H7 (cell line): ENCODE results near the gene PRKCA. TPM values are rescaled to one million over a fixed set of nuclear protein-coding genes. Genes with fewer than 3 reads are reported as not detected.
"Not testable (repeated sequence)": the region's sequence is repeated elsewhere in the genome, so short reads cannot be mapped to it uniquely, and the experiment has no call there.

ENCODE experiments used
- DNase-seq: peaks from one replicate; pipeline ENCODE4 v3.0.0; 2012
- H3K27me3 ChIP-seq: 2 replicates; pipeline ENCODE4 v1.6.0; 2011; ENCODE audit warnings: mild to moderate bottlenecking, low read length; ENCODE audit not compliant: control insufficient read depth, insufficient read depth
- H3K36me3 ChIP-seq: replicated peaks from 2 replicates; pipeline ENCODE4 v1.5.1; 2011; ENCODE audit warnings: low read length; ENCODE audit not compliant: control insufficient read depth, insufficient read depth
- H3K4me3 ChIP-seq: 2 replicates; pipeline ENCODE4 v1.5.1; 2011; ENCODE audit warnings: low read depth, mild to moderate bottlenecking, control low read depth, low read length, moderate library complexity; ENCODE audit not compliant: insufficient read depth
- total RNA-seq: library from RNA; depleted of rRNA; stranded (reverse); fragments of >200 nt; shearing (Covaris generic); gene quantifications from 2 replicates; pipeline ENCODE4 v1.2.3, GENCODE V29; 2014

PRKCA gene
- total RNA-seq, 1 experiment from 2014 or later, result 10.0 TPM

- H3K36me3 ChIP-seq, H3K4me3 ChIP-seq, H3K27me3 ChIP-seq, DNase-seq: not testable (repeated sequence)
Observed at GRCh38 chr17:66345949-66346638, 43.7 kb downstream of the PRKCA start.

GRCh38 chr17:66347661-66348514 is 45.5 kb downstream of the PRKCA start:
- Histone ChIP-seq H3K27me3 (no peaks in the 10 kb centered on the region), H3K4me3 (no peak overlapping the region), H3K36me3 (no peaks in the 10 kb centered on the region)
- no peak for DNase-seq

GRCh38 chr17:66348584-66349165 is 46.3 kb downstream of the PRKCA start:
- H3K27me3 ChIP-seq, result no peaks in the 10 kb centered on the region
- H3K4me3 ChIP-seq, result no peak overlapping the region
- no peak for DNase-seq
- no peaks in the 10 kb centered on the region for H3K36me3 ChIP-seq

- Histone ChIP-seq H3K36me3 (no peaks in the 10 kb centered on the region), H3K27me3 (no peaks in the 10 kb centered on the region), H3K4me3 (no peak overlapping the region)
- no peak for DNase-seq
Observed at GRCh38 chr17:66349521-66350254, 47.3 kb downstream of the PRKCA start.

GRCh38 chr17:66350576-66350975 is 48.2 kb downstream of the PRKCA start:
- H3K4me3 ChIP-seq, H3K27me3 ChIP-seq, DNase-seq, H3K36me3 ChIP-seq: not testable (repeated sequence)

- Histone ChIP-seq H3K27me3 (no peaks in the 10 kb centered on the region), H3K4me3 (no peak overlapping the region), H3K36me3 (no peaks in the 10 kb centered on the region)
- no peak for DNase-seq
Observed at GRCh38 chr17:66351033-66351432, 48.6 kb downstream of the PRKCA start.

DNA sequence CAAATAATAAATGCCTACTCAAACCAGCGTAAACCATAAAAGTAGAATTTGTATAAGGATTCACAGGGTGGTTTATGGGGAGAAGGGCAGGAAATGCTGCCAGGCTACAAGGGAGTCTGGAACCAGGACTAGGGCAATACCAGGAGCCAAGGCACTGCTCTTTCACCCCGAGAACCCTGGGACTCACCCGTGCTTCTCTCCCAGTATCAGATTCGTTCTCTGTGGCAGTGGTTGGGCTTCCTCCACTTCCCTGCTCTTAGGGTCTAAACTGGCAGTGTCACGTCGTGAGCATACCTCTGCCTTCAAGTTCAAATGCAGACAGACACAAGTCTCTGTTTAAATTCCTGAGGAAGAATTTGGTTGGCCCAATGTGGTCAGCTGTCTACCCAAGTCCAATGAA is 49.3 kb downstream of the PRKCA start:
- Histone ChIP-seq H3K27me3 (no peaks in the 10 kb centered on the region), H3K4me3 (no peak overlapping the region), H3K36me3 (no peaks in the 10 kb centered on the region)
- DNase-seq, result no peak

DNA sequence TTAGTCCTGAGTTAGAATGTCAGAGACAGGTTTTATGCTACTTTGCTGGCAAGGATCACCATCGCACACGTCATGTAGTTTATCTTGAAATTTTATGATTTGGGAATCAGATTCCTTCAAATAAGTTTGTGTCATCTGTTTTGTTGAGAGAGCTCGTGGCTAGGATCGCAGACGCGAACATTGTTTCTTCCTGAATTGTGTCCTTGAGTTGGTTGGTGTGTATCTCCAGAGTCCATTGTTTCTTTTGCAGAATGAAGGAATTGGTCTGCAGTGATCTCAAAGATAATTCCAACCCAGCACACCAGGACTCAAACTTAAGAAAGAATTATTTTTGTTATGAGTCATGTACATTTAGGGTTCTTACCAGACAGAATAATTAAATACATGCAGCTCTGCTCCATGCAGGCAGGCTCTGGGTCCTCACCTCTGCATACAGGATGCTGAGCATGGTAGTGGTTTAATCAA is 51.6 kb downstream of the PRKCA start:
- no peak for DNase-seq
- Histone ChIP-seq H3K27me3 (no peaks in the 10 kb centered on the region), H3K36me3 (no peaks in the 10 kb centered on the region), H3K4me3 (no peak overlapping the region)

DNA sequence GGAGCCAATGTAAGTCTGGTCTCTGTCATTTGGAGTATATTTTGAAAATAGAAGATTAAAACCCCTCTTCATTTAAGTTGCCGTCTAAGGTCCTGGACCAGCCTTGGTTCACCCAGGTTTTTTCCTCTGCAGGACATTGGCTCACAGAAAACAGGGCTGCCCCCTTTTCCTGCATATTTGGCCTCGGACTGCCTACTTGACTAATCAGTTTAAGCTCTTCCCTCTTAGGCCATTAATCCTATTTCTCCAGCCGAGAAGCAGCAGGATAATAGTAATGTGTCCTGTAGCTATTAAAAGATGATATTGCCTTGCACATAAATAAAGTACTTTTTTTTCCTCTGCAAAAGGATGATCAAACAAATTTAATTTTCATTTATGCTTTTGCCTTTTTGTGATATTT is 52.1 kb downstream of the PRKCA start:
- Histone ChIP-seq H3K27me3 (no peaks in the 10 kb centered on the region), H3K4me3 (no peak overlapping the region), H3K36me3 (no peaks in the 10 kb centered on the region)
- DNase-seq, result no peak

- DNase-seq, result no peak
- no peak overlapping the region for H3K4me3 ChIP-seq
- H3K27me3 ChIP-seq, result no peaks in the 10 kb centered on the region
- no peaks in the 10 kb centered on the region for H3K36me3 ChIP-seq
Observed at GRCh38 chr17:66354981-66355380, 52.6 kb downstream of the PRKCA start.

DNA sequence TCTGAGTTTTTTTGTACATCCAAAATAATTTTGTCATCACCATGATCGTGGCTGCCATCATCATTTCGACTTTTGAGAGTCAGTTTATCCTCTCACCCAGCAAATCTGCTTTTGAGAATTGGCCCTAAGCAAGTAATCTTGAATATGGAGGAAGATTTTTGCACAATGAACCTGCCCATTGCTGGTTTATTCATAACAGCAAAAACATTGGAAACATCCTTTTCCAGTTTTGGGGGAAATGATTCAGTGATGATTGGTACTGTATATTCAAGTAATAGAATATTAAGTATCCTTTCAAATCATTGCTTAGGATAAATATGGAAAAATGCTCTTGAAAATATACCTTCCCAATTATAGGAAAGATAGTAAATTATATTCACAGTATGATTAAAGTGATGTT is 53.1 kb downstream of the PRKCA start:
- DNase-seq, result no peak
- H3K36me3 ChIP-seq, result no peaks in the 10 kb centered on the region
- no peak overlapping the region for H3K4me3 ChIP-seq
- H3K27me3 ChIP-seq, result no peaks in the 10 kb centered on the region

DNA sequence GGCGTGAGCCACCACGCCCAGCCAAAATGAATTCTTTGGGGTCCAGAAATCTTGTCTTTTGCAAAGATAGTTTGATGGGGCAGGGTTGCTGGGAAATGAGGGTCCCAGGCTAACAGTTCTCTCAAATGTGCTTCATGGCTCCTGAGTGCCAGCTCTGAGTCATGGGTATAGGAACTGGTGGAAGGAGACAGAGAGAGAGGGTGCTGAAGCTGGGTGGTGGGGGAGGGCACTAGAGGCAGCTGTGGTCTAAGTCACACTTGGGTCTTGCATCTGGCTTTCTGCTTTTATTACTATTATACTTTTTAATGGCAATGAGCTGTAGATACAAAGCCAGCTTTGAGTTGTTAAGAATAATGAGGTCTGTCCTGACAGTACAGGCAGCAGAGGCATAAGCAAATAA is 54.6 kb downstream of the PRKCA start:
- no peak for DNase-seq
- Histone ChIP-seq H3K27me3 (no peaks in the 10 kb centered on the region), H3K4me3 (no peak overlapping the region), H3K36me3 (no peaks in the 10 kb centered on the region)

- no peak for DNase-seq
- Histone ChIP-seq H3K36me3 (no peaks in the 10 kb centered on the region), H3K27me3 (no peaks in the 10 kb centered on the region), H3K4me3 (no peak overlapping the region)
Observed at GRCh38 chr17:66359351-66359750, 56.9 kb downstream of the PRKCA start.

DNA sequence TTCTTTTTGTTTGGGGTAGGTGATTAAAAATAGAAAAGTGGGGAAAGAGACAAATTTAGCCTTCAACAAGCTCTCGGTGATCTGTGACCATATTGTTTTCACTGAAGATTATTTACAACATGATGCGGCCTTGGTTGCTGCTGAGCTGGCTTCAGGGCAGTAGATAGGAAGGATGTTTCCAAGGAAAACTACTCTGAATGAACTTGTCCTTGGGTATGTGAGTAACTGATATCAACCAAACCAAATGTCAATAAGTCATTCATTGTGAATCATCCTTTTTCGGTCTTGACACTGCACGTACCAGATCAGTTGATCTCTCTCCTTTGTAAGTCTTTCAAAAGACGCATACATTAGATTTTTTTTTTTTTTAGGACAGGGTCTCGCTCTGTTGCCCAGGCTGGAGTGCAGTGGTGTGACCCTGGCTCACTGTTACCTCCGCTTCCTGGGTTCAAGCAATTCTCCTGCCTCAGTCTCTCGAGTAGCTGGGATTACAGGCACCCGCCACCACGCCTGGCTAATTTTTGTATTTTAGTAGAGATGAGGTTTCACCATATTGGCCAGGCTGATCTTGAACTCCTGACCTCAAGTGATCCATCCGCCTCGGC is 58.6 kb downstream of the PRKCA start:
- H3K27me3 ChIP-seq, DNase-seq, H3K4me3 ChIP-seq, H3K36me3 ChIP-seq: not testable (repeated sequence)
